Fibroblast of lung (primary cell): Measurements from ENCODE around the gene OLFM3. TPM values are rescaled to one million over a fixed set of nuclear protein-coding genes. Genes with fewer than 3 reads are reported as not detected.

ENCODE experiments used
- DNase-seq, 2 donors: peaks; one replicate each; pipeline versions ENCODE4 v3.0.0 to v3.0.0-alpha.2; 2010; ENCODE audit warnings: low read depth in 2 of 2
- H2AFZ ChIP-seq: 2 replicates; pipeline ENCODE4 v1.5.1; 2012; ENCODE audit warnings: low read length, control low read depth, inconsistent platforms
- H3K27ac ChIP-seq: 2 replicates; pipeline ENCODE4 v1.5.1; 2011; ENCODE audit warnings: low read length, control low read depth; ENCODE audit not compliant: insufficient read depth
- H3K27me3 ChIP-seq: 2 replicates; pipeline ENCODE4 v1.5.1; 2011; ENCODE audit warnings: mild to moderate bottlenecking, low read length; ENCODE audit not compliant: control insufficient read depth, insufficient read depth
- H3K36me3 ChIP-seq: 2 replicates; pipeline ENCODE4 v1.5.1; 2011; ENCODE audit warnings: low read length; ENCODE audit not compliant: control insufficient read depth, insufficient read depth
- H3K4me1 ChIP-seq: 2 replicates; pipeline ENCODE4 v1.5.1; 2011; ENCODE audit warnings: low read length; ENCODE audit not compliant: control insufficient read depth, insufficient read depth; ENCODE audit errors: extremely low read depth
- H3K4me2 ChIP-seq: 2 replicates; pipeline ENCODE4 v1.5.1; 2011; ENCODE audit warnings: low read length, control low read depth; ENCODE audit not compliant: insufficient read depth; ENCODE audit errors: extremely low read depth
- H3K4me3 ChIP-seq, 4 experiments: fragments of 200-600 bp in 1 of 4; sonication (generic) in 1 of 4; replicated peaks in 1 of 4; 2 replicates each; pipeline ENCODE4 v1.5.1; 2011 to 2016; ENCODE audit warnings: low read length in 4 of 4, low read depth in 3 of 4, mild to moderate bottlenecking in 3 of 4, control low read depth in 2 of 4, inconsistent platforms in 1 of 4, mixed read lengths in 1 of 4; ENCODE audit not compliant: insufficient read depth in 1 of 4; ENCODE audit errors: control extremely low read depth in 1 of 4
- H3K79me2 ChIP-seq: 2 replicates; pipeline ENCODE4 v1.5.1; 2012; ENCODE audit warnings: mild to moderate bottlenecking, low read length, inconsistent platforms; ENCODE audit not compliant: control insufficient read depth, insufficient read depth
- H3K9ac ChIP-seq: 2 replicates; pipeline ENCODE4 v1.5.1; 2011; ENCODE audit warnings: mild to moderate bottlenecking, low read length, control low read depth; ENCODE audit not compliant: insufficient read depth
- H3K9me3 ChIP-seq: 2 replicates; pipeline ENCODE4 v1.5.1; 2012; ENCODE audit warnings: low read depth, low read length; ENCODE audit not compliant: control insufficient read depth, insufficient read depth
- H4K20me1 ChIP-seq: 2 replicates; pipeline ENCODE4 v1.5.1; 2011; ENCODE audit warnings: low read length; ENCODE audit not compliant: control insufficient read depth, insufficient read depth; ENCODE audit errors: extremely low read depth
- CTCF ChIP-seq, 2 donors: IDR thresholded peaks in 1 of 2; conservative IDR thresholded peaks in 1 of 2; 1 replicate in 1 of 2; 2 replicates in 1 of 2; pipeline ENCODE4 v1.5.1; 2011 to 2012; ENCODE audit warnings: low read length in 2 of 2, control low read depth in 1 of 2, inconsistent platforms in 1 of 2, low read depth in 1 of 2, mild to moderate bottlenecking in 1 of 2
- EZH2 ChIP-seq: IDR thresholded peaks from 2 replicates; pipeline ENCODE4 v1.5.1; 2012; ENCODE audit warnings: low read length, control low read depth, mild to moderate bottlenecking; ENCODE audit errors: missing control alignments
- polyA plus RNA-seq, 2 donors: library from polyadenylated mRNA; depleted of rRNA in 1 of 2; stranded (reverse) in 1 of 2; unstranded in 1 of 2; fragments of >200 nt; gene quantifications; 2 replicates each; pipeline ENCODE4 v1.2.1, GENCODE V29; 2011 to 2012; ENCODE audit warnings: missing spikeins in 1 of 2
- total RNA-seq: library from RNA; depleted of rRNA; stranded (reverse); fragments of >200 nt; gene quantifications from 2 replicates; pipeline ENCODE4 v1.2.1, GENCODE V29; 2014

OLFM3 gene
- total and polyA plus RNA-seq, 2 donors (not counting 1 experiment from before 2014, with no cell fraction given), result not detected

- H3K9ac ChIP-seq, result no peak overlapping the region
- H4K20me1 ChIP-seq, result no peaks in the 10 kb centered on the region
- TF ChIP-seq EZH2 (no peak), CTCF (conservative IDR thresholded peaks at IDR 0.05 in 1 of 2, IDR thresholded peaks at IDR 0.05 in 1 of 2; ENCODE audit: low read depth in 1 of 2, low read length in 2 of 2) (no peak)
- H3K4me3 ChIP-seq, result no peak overlapping the region
- no peak overlapping the region for H3K27ac ChIP-seq
- no peaks in the 10 kb centered on the region for H3K27me3 ChIP-seq
- H3K9me3 ChIP-seq, result no peaks in the 10 kb centered on the region
- H2AFZ ChIP-seq, result no peak overlapping the region
- H3K4me2 ChIP-seq, result no peak overlapping the region
- no peak for DNase-seq
- H3K4me1 ChIP-seq, result no peaks in the 10 kb centered on the region
- no peaks in the 10 kb centered on the region for H3K36me3 ChIP-seq
- H3K79me2 ChIP-seq, result no peaks in the 10 kb centered on the region
Measured at GRCh38 chr1:101980974-101981373, 15.8 kb downstream of the OLFM3 start.

GRCh38 chr1:101977266-101977665, 19.5 kb downstream of the OLFM3 start:
- Histone ChIP-seq H3K36me3 (no peaks in the 10 kb centered on the region), H3K4me2 (no peak overlapping the region), H3K79me2 (no peaks in the 10 kb centered on the region), H3K9me3 (no peaks in the 10 kb centered on the region), H3K27me3 (no peaks in the 10 kb centered on the region), H3K27ac (no peak overlapping the region), H4K20me1 (no peaks in the 10 kb centered on the region), H3K9ac (no peak overlapping the region), H3K4me1 (no peaks in the 10 kb centered on the region), H3K4me3 (no peak overlapping the region), H2AFZ (no peak overlapping the region)
- no peak for DNase-seq
- no peak for TF ChIP-seq CTCF (conservative IDR thresholded peaks at IDR 0.05 in 1 of 2, IDR thresholded peaks at IDR 0.05 in 1 of 2; ENCODE audit: low read depth in 1 of 2, low read length in 2 of 2)
- no peak for TF ChIP-seq EZH2

GRCh38 chr1:101976161-101976560, 20.6 kb downstream of the OLFM3 start:
- TF ChIP-seq EZH2 (no peak), CTCF (conservative IDR thresholded peaks at IDR 0.05 in 1 of 2, IDR thresholded peaks at IDR 0.05 in 1 of 2; ENCODE audit: low read depth in 1 of 2, low read length in 2 of 2) (no peak)
- H3K27ac ChIP-seq, result no peak overlapping the region

More at GRCh38 chr1:101976161-101976560, 20.6 kb downstream of the OLFM3 start:
- H3K27me3 ChIP-seq, result no peaks in the 10 kb centered on the region
- no peaks in the 10 kb centered on the region for H4K20me1 ChIP-seq
- H2AFZ ChIP-seq, result no peak overlapping the region
- no peak overlapping the region for H3K9ac ChIP-seq
- H3K36me3 ChIP-seq, result no peaks in the 10 kb centered on the region
- H3K4me2 ChIP-seq, result no peak overlapping the region
- DNase-seq, result no peak
- H3K79me2 ChIP-seq, result no peaks in the 10 kb centered on the region
- H3K4me1 ChIP-seq, result no peaks in the 10 kb centered on the region
- no peaks in the 10 kb centered on the region for H3K9me3 ChIP-seq
- no peak overlapping the region for H3K4me3 ChIP-seq
